Activated CD8-positive, alpha-beta memory T cell treated with anti-CD3 and anti-CD28 coated beads, Interleukin-2, amount 50 U/mL, for 24 hours (primary cell): ENCODE results near the gene C1orf53.

Source experiments
- DNase-seq: peaks from one replicate; pipeline ENCODE4 v3.0.0-alpha.2; 2020; ENCODE audit errors: extremely low read depth

The C1orf53 gene

DNA sequence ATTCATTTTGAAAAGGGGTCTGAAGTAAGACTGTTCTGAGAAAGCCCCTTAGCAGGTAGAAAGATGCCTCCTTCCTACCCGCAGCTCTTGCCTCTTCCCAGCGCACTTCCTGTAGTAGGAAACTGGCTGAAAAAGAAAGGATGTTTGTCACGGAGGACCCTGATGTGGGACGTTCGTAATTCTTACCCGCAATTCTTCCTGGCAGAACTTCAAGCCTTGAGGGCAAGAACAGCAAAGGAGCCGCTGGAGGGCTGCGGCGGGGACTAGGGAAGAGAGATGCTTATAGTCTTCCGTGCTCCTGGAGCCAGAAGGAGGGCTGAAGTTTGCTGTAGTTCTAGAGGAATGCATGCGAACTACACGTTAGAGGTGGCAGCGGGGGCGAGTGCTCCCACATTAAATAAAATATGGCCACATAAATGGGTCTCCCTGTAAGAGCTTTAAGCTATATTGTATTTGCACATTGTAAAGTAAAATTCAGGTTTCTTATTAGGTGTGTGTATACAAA lies 6.3 kb downstream of the C1orf53 start:
- no peak for DNase-seq

DNA sequence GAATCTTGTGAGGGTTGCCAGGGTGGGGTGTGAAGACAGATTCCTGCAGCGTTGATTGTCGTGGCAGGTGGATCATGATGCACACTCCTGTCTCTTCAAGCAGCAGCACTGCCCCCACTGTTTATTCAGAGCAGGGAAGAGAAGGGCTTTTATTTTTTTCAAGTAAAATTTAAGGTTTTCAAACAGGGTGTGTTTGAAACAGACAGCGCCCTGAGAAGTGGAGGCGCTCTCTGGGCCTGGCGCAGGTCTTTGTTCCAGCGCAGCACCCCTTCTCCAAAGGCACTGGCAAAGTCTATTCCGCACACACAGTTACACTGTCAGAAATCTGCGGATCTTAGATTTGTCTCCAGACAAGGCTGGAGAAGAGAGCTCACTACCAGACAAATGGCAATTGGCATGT lies 7.0 kb downstream of the C1orf53 start:
- DNase-seq: no peak

DNA sequence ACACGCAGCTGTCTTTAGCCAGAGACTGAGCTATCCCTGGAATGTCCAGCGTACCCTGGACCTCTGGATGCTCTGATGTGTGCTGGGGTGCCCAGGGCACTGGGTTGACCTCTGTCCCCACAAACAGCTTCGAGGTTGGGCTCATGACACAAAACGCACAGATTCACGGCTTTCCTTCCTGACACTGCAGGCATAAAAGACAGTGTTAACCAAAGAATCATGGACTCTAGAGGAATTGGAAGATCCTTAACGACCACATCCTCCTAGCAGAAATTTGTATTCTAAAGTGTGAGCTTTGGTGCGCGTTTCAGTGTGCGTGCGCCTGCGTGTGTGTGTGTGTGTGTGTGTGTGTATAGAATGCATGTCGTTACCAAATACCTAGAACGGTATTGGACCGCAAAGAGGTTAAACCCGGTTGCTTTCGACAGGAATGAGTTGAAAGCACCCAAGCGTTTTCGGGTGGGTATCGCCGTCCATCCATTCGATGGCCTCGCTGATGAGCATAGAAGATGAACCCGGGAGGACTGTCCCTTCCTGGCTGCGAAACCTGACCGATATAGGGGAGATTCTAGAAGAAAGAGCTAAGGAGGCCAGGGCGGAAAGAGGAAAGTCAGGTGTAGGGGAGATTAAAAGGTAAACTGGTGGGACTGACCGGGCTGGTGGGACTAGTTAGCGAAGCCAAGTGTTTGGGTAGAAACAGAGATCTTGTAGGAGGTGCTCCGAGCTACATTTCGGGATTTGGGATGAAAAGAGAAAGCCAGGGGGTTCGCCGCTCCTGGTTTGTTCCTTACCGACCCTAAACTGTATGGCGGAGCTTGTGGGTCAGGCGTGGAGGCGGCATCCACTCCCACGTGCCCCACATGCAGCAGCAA lies 7.9 kb downstream of the C1orf53 start:
- DNase-seq: no peak

DNA sequence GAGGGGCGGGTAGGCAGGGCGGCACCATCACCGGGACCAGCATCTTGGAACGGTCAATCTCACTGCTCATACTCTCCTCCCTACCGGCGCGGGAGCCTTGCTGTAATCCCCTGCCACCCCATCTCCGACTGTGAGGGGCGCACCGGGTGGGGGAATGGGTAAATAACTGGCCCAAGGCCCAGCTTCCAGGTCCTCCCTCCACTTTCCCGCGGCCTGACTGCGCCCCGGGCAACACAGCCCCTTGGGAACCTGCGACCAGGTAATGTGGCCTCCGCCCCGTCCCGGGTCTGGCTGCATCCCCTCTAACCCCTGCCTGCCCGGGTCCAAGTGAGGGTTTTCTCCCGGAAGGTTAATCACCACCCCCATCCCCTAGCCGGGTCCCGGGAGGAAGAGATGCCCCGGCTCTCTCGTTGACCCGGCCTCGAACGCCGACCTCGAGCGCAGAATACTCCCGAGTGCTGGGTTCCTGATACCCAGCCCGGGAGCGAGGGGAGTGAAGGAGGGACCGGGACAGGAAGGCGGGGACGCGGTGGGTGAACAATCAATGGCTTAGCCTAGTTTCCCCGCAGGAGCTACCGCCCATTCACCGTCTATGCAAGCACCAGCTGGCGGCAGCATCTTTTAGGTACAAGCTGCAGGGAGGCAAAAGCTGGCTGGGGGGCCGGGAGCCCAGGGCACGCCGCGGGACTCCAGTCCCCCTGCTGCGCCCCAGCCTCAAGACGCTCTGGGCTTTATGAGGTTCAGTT lies 8.9 kb downstream of the C1orf53 start:
- DNase-seq: no peak

DNA sequence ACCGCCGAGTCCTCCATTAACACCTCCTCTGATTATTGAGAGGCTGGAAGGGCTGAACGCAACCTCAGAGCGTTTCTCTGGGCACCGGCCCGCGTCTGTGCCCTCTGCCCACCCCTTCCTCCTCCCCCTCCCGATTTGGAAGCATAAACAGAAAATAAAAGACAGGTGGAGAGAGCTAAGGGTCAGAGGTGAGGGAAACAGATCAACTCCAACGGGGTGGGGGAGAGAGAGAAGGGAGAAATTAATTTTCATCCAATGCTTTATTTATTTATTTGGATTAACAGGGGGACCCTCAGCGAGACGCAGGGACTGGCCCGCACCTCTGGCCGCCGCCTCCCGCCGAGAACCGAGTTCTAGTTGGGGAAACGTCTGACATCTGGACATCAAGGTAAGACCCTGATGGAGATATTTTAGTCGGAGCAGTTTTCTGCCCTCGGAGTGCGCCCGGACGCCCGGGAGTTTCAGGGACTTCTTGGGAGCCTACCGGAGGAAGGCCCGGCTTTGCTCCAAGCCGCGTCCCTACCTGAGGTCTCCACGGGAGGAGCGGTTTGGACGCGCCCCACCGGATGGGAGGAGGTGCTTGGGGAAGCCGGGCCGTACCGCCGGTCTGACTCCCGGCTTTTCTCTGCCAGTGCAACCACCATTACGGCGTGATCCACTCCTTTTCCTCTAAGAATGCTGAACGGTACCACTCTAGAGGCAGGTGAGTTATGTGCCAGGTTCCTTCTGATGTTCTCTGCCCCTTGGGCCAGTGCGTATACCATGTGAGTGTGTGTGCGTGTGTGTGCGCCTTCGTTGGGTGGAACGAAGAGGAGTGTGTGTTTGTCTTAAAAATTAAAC lies 9.6 kb downstream of the C1orf53 start:
- DNase-seq: no peak

DNA sequence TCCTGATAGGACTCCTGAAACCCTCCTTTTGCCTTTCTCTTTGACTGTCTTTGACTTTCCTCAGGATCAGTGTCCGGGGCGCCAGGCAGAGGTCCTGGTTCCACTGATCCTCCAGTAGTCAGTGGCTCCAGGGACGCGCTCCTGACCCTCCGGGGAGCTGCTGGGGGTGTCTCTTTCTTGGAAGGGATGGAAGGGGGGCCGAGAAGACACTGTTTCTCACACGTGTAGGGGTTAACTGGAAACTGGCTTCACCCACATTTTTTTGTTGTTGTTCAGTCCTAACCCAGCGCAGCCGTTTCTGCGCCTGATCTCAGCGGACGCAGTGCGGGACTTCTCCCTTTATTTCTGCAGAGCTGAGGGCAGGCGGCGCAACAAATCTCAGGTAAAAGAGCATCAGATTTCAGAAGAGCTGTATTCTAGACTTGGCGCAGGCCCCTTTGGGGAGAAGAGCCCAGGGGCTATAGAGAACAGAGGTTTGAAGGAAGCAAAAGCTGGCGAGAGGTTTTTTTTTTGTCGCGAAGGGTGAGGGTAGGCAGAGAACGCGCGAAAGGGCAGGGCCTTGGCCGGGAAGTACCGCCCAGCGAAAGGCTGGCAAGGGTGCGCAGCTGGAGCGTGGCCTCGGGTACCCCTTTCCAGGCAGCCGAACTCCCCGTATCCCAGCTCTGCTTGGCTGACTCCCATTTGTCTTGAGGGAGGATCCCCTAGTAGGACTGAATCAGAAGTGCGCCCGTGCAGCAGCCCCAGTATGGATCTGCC lies 10.5 kb downstream of the C1orf53 start:
- DNase-seq: no peak

DNA sequence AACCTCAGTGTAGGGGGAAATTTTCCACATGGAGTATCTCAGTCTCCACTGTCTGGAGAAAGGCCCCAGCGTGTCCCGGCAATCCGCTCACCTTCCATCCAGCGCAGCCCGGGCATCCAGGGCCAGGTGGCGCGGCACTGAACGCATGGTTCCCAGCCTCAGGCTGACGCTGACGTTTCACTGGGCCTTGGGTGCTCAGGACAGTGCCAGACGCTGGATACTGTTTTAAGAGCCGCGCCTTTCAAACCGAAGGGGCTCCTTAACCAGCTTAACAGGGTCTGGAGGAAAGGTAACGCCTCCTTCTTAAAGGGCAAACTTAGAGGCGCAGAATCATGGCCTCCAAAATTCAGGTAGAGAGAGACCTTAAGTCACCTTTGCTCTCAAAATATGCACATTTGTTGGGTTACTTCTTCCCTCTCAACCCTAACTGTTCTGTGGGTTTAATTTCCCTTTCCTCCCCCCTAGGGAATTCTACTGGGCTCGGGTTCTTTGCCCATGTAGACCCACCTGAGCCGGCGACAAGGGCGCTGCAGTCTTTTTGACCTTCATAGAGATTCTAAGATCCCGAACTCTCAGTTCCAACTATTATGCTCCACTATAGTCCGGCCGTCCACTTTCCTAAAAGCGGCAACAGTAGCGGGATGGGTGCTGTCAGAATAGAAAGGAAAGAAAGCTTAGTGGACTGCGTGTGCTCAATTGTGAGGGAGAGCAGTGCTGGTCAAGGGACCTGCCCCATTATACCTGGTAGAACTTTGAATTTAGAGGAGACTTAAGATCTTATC lies 11.3 kb downstream of the C1orf53 start:
- no peak for DNase-seq

DNA sequence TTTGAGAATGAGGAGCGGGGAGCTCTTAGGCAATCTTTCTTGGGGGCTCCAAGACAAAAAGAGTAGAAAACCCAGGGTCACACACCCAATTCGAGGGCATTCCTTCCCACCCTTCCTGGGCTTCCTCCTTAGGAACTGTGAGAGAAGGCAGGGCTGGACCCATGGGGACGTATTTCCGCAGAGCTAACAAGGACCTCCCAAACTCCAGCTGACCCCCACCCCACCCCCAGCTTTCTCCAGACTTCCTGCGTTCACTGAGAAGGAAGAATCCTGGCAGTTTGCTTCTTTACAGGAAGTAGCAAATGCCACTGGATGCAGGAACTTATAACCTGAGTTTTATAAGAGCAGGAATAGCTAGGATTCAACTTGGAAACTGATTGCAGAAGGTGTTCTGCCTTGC lies 12.1 kb downstream of the C1orf53 start:
- no peak for DNase-seq

DNA sequence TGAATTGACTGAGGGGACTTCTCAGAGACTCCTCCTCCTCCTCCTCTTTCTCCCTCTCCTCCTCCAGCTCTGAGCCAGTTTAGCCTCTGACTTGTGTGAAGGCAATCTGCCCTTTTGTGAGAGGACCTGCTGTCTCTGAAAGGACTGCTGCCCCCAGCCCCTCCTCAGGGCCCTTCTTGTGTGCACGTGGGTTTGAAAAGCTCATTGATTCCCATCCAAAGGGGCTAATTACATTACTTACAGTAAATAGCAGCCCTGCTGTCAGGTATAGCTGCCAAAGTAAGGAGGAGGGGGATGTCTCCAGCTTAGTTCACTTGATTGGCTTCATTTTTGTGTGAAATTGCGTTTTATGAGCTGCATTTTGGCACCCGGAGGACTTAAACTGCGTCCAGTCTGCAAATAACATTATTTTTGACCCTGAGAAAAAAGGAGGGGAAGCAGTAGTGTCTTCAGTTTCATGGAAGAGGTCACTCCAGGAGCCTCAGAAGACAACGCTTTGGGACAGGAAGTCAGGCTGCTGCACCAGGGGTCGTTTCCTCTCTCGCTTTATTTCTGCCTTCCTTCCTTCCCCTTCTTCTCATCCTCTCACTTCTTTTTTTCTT lies 12.9 kb downstream of the C1orf53 start:
- no peak for DNase-seq

DNA sequence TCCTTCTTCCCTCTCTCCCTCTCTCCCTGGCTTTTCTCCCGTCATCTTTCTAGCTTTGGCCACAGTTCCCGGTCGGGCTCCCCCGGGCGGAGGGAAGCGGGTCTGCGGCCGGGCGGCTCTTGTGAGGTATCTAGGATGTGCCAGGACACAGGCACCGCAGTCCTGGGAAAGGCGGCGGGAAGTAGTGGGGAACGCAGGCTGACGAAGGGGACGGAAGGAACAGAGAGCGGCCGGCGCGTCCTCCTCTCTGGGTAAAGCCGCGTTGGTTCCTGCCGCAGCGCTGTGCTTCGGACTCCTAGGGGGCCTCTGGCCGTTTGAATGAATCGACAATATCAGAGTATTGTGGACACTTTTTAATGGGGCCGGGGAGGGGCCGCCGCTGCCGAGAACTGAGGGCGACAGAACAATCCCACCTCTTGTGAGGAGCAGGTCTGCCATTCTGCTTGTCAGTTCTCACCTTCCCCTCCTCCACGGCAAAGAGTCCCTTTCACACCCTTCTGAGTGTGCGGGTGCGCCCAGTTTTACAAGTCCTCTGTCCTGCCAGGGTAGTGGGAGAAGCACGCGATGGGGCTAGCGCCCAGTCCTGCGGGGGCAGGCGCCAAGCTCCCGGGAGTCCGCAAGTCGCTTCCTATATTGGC lies 13.6 kb downstream of the C1orf53 start:
- DNase-seq: no peak

DNA sequence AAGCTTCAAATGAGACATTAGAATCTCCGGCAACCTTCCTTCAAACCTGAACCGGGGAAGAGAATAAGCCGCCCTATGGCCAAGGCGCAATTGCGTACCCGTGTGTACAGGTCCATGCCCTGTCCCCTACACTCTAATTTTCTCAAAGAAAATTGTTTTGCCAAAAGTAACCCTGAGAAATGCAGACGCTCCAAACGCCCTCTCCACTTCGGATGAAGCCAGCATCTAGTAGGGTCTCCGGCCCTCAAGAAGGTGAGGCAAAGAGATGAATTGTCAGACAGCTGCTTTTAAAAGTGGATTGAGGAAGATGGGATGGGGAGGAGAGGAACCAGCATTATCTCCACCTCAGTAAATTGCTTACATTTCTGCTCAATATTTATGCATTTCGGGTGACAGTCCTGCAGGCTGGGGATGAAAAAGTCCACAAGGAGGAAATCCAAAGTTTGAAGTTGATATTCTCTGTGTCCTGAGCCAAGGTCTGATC lies 14.1 kb downstream of the C1orf53 start:
- DNase-seq: no peak

DNA sequence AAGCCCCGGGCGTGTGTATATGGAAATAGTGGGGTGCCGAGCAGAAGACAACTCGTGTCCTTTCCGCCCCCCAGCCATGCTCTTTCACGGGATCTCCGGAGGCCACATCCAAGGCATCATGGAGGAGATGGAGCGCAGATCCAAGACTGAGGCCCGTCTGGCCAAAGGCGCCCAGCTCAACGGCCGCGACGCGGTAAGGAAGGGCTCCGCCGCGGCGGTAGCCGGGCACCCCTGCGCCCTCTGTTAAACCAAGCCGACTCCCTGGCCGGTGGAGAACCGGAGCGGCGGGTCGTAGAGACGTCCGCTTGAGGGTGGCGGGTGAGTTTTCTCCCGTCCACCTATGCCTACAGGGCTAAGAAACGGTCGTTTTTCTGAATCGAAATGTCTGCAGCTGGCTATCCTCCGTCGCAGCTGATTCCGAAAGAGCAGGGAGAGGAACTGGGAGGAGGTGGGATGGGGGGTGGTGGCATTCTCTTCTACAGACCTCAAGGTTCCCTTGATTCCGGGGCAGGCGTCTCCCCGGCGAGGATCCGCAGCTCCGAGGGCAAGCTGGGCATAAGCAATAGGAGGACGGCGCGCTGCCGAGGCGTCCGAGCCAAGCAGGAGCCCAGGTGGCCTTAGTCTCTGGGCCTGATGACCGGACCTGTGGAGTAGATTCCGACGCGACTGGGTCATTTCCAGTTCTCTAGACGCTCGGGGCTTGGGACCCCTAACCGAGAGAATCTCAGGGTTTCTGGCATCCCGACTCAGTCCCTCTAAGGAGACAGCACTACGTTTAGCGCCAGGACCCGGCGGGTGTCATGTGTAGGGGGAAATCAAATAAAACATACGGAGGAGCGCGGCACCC lies 15.6 kb downstream of the C1orf53 start:
- DNase-seq: no peak

DNA sequence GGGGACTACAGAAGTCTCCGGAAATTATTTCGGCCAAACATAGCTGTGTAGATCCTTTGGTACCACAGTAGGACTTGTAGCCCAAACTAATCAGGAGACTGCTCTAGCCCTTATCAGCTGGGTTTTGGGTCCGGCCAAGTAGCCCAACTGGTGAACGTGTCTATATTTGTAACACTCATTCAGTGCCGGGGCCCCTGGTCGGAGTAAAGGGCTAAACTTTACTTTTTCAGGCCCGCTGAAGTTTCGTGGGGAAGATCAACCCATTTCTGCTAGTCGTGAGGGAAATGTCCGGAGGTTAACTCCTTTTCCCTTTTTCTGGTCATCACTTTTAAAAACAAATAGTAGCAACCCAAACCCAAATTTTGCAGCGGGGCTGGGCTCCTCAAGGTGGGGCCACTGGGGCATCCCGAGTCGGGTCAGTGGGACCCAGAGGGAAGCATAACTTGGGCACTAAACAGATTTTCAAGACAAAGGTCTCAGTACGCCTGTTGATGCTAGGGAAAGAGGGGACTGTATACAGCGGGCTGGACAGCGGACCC lies 16.4 kb downstream of the C1orf53 start:
- DNase-seq: no peak

DNA sequence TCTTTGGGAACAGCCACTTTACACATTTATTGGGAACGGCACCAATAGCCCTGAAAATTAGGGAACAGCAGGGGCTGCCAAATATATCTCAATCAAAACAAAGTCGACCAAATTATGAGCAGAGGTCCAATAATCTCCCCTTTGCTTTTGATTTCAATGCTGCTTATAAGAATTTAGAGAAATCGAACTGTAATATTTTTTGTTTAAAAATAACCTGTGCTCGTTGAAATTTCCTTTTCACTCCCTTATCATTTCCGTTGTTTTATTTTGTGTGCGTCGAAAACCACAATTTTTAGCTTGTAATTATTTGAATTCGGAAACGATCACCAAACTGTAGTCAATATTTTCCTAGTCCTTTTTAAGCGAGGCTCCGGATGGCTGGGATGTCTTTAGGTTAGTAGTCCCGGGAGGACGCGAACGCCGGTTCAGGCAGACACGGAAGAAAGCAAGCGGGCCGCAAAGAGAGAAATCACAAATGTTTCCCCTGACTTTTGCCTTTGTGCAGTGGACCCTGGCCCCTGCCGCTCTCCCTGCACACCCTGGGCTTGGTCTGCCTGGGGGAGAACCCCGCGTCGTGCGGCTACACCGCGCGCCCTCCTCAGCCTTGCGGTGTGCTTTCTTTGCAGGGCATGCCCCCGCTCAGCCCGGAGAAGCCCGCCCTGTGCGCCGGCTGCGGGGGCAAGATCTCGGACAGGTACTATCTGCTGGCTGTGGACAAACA lies 17.1 kb downstream of the C1orf53 start:
- DNase-seq: no peak

DNA sequence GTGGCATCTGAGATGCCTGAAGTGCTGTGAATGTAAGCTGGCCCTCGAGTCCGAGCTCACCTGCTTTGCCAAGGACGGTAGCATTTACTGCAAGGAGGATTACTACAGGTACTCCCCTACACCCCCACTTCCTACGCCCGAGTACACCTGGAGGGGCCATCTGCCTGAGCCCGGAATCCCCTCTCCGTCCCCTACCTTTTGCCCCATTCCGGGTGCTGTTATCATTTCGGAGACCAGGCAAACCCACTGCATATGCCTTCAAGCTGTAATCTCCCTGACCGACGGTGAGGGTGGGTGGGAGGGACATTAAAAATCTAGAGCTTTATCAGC lies 17.6 kb downstream of the C1orf53 start:
- no peak for DNase-seq

DNA sequence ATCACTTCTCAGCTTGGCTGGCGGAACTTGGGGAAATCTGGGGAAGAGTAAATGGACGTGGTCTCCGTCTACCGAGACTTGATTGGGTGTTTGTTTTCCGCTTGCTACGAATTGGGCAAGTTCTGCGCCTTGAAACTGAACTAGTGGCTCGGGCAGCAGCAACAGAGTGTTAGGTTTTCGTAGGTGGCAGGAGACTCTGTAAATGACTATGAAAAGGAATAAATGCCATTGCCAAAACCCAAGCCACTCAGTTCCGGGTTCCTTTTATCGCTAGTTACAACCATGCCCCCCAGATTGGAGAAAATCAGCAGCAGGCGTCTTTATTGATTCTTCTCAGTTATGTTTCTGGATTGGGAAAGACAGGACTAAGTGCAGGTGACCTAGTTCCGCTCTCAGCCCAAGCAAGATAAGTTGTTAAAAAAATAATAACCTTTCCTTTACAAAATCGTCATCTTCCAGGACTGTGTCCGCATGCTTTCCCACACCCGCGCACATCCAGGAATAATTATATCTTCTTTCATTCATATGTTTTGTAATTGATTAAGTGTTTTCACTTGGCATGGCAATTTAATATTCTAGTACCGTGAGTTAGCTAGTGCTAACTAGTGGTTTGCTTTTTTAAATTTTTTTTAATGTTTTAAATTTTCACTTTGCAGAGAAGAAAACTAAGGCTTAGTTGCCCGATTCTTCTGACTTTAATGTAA lies 18.1 kb downstream of the C1orf53 start:
- DNase-seq: no peak
